Measurements from ENCODE around the gene PDGFB.

The PDGFB gene

DNA sequence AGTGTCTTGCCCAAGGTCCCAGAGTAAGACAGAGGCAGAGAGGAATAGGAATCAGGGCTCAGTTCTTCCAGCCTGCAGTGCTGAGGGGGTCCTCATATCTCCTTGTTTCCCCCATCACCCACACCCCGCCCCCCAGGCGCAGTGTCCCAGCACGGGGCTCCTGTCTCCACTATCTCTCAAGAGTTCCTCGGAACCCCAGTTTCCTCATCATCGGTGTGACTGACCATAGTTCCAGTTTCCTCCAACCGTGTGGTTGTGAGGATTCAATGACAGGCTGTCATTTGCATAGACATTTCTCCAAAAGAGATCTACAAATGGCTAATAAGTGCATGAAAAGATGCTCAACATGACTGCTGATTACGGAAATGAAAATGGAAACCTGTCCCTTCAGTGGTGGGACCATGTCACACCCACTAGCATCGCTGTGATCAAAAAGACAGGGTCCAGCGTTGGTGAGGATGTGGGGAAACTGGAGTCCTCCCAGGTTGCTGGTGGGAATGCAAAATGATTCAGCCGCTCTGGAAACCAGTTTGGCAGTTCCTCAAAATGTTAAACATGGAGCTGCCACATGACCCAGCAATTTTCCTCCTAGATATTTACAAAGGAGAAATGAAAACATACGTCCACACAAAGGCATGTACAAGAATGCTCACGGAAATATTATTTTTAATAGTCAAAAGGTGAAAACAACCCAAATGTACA lies 31.8 kb upstream of the PDGFB start:
- DNase-seq, result no peak

DNA sequence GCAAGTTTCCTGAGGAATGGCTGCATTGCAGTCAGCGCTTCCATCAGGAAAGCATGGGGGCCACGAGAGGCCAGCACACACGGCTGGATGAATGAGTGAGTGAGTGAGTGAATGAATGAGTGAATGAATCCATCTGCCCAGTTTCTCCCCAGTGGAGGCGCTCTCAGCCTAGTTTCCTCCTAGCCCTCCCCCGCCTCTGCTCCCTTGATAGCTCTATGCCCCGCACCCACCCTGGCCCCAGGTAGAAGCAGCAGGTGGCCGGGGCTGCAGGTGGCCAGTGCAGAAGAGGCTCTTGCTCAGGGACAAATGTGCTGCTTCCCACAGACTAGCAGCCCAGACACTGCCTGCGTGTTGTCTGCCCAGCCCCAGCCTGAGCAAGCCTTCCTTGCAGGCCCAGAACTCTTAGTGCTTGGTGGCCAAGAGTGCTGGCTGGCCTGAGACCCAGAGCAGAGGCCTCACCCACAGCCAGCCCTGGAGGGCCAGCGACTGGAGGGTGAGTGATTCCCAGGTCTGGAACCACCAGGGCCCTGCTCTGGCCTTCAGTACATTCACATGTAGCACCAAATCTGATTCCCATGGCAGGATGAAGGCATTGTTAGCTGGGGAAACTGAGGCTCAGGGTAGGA lies 31.1 kb upstream of the PDGFB start:
- no peak for DNase-seq

DNA sequence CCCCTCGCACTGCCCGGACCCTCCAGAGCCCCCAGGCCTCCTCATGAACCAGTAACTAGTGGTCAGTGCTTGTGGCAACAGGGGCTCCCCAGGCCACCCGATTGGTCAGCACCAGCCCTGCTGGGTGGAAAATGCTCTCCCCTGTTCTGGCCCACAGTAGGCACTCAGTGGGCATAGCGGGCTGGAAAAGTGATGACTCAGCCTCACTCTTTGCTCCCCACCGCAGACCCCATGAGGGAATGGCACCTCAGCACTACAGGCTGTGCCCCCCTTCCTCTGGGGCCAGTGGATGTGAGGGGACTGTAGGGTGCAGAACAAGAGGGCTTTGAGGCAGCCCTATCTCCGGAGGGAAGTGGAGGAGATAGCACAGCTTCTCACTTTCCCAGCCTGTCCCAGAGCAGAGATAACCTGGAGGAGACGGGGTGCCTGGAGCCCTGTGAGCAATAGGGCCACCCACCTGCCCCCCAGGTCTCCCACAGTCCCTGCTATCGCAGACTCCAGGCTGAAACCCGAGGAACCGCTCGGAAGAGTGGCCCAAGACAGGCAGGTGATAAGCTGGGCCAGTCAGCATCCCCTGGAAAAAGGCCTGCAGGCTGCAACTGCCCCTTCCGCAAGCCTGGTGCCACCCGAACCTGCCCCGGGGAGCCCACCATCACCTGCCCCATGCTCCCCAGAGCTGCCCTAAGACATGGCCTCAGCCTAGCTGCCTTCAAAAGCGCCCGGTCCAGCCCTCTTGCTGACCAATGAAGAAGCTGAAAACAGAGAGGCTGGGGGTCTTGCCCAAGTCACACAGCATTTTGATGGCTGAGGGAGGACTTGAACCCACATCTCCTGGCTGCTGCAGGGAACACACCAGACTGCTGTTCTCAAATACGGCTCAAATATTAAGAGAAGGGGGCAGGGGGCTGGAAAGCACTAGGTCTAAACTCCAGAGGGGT lies 29.4 kb upstream of the PDGFB start:
- no peak for DNase-seq

GRCh38 chr22:39270792-39271191 lies 26.0 kb upstream of the PDGFB start:
- no peak for DNase-seq

- DNase-seq, result no peak
Observed at GRCh38 chr22:39270280-39270679, 25.5 kb upstream of the PDGFB start.

- DNase-seq, result no peak
Observed at GRCh38 chr22:39269095-39269790, 24.5 kb upstream of the PDGFB start.

- DNase-seq, result no peak
Observed at GRCh38 chr22:39268645-39269044, 23.9 kb upstream of the PDGFB start.

- DNase-seq, result no peak
Observed at GRCh38 chr22:39267974-39268373, 23.2 kb upstream of the PDGFB start.

GRCh38 chr22:39266398-39267030 lies 21.7 kb upstream of the PDGFB start:
- DNase-seq, result no peak

GRCh38 chr22:39265143-39265886 lies 20.5 kb upstream of the PDGFB start:
- no peak for DNase-seq

- DNase-seq, result no peak
Observed at GRCh38 chr22:39264349-39265038, 19.7 kb upstream of the PDGFB start.

- DNase-seq, result no peak
Observed at GRCh38 chr22:39263626-39264348, 19.0 kb upstream of the PDGFB start.

GRCh38 chr22:39259666-39260065 lies 14.9 kb upstream of the PDGFB start:
- no peak for DNase-seq

DNA sequence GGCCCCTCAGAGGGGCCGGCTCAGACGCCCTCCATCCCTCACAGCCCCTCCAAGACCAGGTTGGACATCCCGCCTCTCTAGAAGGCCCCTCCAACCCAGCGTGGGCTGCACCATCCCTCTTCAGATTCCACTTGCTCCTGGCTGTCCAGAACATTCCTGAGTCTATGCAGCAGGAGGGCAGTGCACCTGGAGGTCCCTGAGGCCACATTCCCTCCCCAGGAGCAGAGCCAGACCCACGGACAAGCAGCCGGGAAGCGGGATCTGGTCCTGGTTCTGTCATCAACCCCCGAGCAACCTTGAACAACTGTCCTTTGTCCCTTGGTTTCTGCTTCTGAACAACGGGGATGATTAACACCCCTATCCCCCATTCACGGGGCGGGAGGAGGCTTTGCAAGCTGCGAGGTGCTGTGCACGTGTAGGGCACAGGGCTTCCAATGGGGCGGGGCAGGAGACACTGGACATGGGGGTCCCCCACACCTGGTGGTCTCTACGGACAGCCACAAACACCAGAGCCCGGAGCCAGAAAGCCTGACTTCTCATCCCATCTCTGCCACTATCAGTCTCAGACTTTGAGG lies 13.2 kb upstream of the PDGFB start:
- DNase-seq, result no peak

GRCh38 chr22:39256979-39257378 lies 12.2 kb upstream of the PDGFB start:
- no peak for DNase-seq

DNA sequence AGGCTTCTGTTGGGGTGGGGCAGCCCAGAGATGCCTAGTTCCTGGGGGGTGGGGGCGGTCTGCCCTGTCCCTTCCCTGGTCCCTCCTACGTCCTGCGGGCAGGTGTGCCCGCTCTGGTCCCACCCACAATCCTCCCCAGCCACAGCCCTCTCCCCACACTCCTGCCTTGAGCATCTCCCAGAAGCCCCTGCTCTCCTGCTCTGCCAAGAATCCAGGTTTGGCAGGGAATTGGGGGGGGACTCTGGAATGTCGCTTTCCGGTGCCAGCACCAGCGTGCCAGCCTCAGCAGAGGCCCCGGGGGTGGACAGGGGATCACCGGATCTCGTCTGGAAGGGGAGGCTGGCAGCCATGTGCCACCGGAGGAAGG lies 11.4 kb upstream of the PDGFB start:
- DNase-seq, result no peak

GRCh38 chr22:39255449-39256185 lies 10.8 kb upstream of the PDGFB start:
- no peak for DNase-seq

GRCh38 chr22:39254789-39255298 lies 10.1 kb upstream of the PDGFB start:
- DNase-seq, result no peak

DNA sequence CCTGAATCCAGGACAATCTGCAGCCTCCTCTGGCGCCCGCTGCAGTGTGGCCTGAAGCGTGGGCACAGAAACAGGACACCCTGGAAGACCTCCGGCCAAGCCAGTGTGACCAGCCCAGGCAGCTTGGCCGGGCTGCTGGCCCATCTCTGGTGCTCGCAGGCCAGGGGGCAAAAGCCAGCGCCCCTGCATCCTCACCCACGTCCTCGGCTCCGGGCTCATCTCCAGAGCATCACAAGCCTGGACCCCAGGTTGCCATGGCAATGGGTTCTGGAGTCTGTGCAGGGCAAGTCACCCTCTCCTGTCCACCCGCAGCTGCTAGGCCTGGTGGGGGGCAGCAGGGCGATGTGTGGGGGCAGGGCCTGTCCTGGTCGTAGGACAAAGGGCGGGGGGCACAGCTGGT lies 9.3 kb upstream of the PDGFB start:
- no peak for DNase-seq

Data from NCI-H1694 (cell line).